Neural progenitor cell (in vitro differentiated cells): Measurements from ENCODE around the gene WNK1.

ENCODE experiments used
- EZH2phosphoT487 ChIP-seq: fragments of 200-600 bp; sonication (generic); IDR thresholded peaks from 2 replicates; pipeline ENCODE4 v1.6.1; 2017; ENCODE audit warnings: antibody characterized with exemption
- TF ChIP-seq, protein P1 (sequence below): fragments of 200-600 bp; sonication (generic); IDR thresholded peaks from 2 replicates; pipeline ENCODE4 v1.5.1; 2017; ENCODE audit warnings: antibody characterized with exemption, mild to moderate bottlenecking

DNA sequence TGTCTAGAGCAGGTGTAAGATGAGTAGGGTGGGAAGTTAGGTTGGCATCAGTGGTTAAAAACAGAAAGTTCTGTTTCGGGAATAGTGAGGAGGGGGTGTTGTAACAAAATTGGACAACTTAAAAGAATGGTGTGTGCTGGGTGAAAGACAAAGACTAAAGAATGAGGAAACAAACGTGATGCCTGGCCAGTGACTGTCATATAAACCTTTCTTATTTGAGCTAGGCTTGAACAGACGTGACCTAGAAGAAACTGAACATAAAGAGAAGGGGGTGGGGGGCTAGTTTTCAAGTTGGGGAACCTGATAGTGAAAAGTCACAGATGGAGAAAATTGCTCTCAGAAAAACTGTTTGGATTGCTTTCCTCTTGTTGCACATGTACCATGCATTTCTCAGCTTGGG, 157.5 kb downstream of the WNK1 start:
- TF ChIP-seq, protein P1, sequence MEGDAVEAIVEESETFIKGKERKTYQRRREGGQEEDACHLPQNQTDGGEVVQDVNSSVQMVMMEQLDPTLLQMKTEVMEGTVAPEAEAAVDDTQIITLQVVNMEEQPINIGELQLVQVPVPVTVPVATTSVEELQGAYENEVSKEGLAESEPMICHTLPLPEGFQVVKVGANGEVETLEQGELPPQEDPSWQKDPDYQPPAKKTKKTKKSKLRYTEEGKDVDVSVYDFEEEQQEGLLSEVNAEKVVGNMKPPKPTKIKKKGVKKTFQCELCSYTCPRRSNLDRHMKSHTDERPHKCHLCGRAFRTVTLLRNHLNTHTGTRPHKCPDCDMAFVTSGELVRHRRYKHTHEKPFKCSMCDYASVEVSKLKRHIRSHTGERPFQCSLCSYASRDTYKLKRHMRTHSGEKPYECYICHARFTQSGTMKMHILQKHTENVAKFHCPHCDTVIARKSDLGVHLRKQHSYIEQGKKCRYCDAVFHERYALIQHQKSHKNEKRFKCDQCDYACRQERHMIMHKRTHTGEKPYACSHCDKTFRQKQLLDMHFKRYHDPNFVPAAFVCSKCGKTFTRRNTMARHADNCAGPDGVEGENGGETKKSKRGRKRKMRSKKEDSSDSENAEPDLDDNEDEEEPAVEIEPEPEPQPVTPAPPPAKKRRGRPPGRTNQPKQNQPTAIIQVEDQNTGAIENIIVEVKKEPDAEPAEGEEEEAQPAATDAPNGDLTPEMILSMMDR, result no peak
- no peak for TF ChIP-seq EZH2phosphoT487
